ENCODE data around the gene B3GNT2.
"Not testable (repeated sequence)": the region's sequence is repeated elsewhere in the genome, so short reads cannot be mapped to it uniquely, and the experiment has no call there.

Gene B3GNT2

GRCh38 chr2:62186156-62186905 lies 9.6 kb upstream of the B3GNT2 start:
- no peak for DNase-seq

- DNase-seq = no peak
Measured at GRCh38 chr2:62187246-62187645, 8.7 kb upstream of the B3GNT2 start.

GRCh38 chr2:62188416-62188815 lies 7.5 kb upstream of the B3GNT2 start:
- no peak for DNase-seq

- DNase-seq = no peak
Measured at GRCh38 chr2:62189196-62189595, 6.7 kb upstream of the B3GNT2 start.

GRCh38 chr2:62192811-62193210 lies 3.1 kb upstream of the B3GNT2 start:
- DNase-seq = no peak

GRCh38 chr2:62194558-62195420 lies 1.1 kb upstream of the B3GNT2 start:
- no peak for DNase-seq

GRCh38 chr2:62196278-62196901 lies 475 bp downstream of the B3GNT2 start:
- peak; percentile 41 to 60 for DNase-seq

GRCh38 chr2:62197011-62197924 lies 1.4 kb downstream of the B3GNT2 start:
- DNase-seq = peak; percentile 49 to 56

- no peak for DNase-seq
Measured at GRCh38 chr2:62197925-62198633, 2.2 kb downstream of the B3GNT2 start.

GRCh38 chr2:62198854-62199253 lies 2.9 kb downstream of the B3GNT2 start:
- not testable (repeated sequence) for DNase-seq

- DNase-seq = no peak
Measured at GRCh38 chr2:62199392-62200125, 3.6 kb downstream of the B3GNT2 start.

GRCh38 chr2:62200291-62200841 lies 4.5 kb downstream of the B3GNT2 start:
- DNase-seq = peak in 1 of 2 donors; percentile 59

- no peak for DNase-seq
Measured at GRCh38 chr2:62200868-62201267, 5.0 kb downstream of the B3GNT2 start.

GRCh38 chr2:62201307-62201706 lies 5.4 kb downstream of the B3GNT2 start:
- no peak for DNase-seq

GRCh38 chr2:62202019-62202722 lies 6.3 kb downstream of the B3GNT2 start:
- DNase-seq = no peak

GRCh38 chr2:62202729-62203128 lies 6.8 kb downstream of the B3GNT2 start:
- no peak for DNase-seq

GRCh38 chr2:62203459-62203858 lies 7.5 kb downstream of the B3GNT2 start:
- no peak for DNase-seq

GRCh38 chr2:62204998-62205496 lies 9.1 kb downstream of the B3GNT2 start:
- no peak for DNase-seq

- no peak for DNase-seq
Measured at GRCh38 chr2:62205554-62205953, 9.6 kb downstream of the B3GNT2 start.

- no peak for DNase-seq
Measured at GRCh38 chr2:62206024-62206423, 10.1 kb downstream of the B3GNT2 start.

Measured in CD4-positive, alpha-beta T cell treated with Interleukin-1 beta for 1 hour (primary cell).